Measurements from ENCODE around the gene FGF21. TPM values are rescaled to one million over a fixed set of nuclear protein-coding genes. Genes with fewer than 3 reads are reported as not detected.
A peak's percentile ranks its signal among the peaks of the same experiment; 100 is the strongest.

Gene FGF21
- polyA plus RNA-seq, 2 of the 4 experiments (the other 2 are of a cell fraction), result 0.06 TPM; not detected in 1

DNA sequence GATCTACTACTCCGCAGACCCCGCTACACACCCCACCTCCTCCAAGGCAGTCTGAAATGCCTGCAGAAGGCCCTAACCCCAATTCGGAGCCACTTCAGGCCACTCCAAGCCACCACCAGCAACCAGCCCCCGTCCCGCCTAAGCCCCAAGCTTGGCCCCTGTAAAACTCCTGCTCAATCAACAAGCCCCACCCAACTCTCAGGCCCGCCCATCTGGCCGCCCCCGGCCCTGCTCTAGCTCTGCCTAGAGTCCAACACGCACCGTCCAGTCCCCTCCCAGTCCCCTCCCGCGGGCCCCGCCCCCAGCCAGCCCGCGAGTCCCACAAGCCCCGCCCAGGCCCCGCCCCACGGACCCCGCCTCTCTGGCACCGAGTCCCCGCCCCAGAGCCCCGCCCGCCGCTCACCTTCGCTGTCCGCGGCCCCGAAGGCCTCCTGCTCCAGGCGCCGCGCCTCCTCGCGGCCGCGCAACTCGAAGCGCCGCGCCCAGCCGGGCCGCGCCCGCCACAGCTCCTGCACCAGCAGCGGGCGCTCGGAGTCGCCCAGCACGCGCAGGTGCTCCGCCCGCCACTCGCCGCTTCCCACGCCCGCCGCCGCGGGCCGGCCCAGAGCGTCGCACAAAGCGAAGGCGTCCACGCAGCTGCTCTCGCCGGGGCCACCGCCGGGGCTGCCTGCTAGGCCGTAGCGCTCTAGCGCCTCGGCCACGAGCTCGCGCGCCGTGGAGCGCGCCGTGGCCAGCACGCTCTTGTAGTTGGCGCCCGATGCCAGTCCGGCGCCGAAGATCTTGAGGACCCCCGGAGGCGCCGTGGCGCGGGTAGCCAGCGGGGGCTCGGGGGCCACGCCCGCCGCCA is 16.5 kb upstream of the FGF21 start (continued):
- TF ChIP-seq MYC (IDR thresholded peaks at IDR 0.05; ENCODE audit: borderline replicate concordance, low read length) (peak; percentile 66; the same call in 1 of the 2 replicates), HOXA7 (CRISPR knock-in tag; IDR thresholded peaks at IDR 0.05) (no peak), HOXB5 (CRISPR knock-in tag; IDR thresholded peaks at IDR 0.05) (peak; percentile 83; the same call in 1 of the 2 replicates), NPAS2 (CRISPR knock-in tag; IDR thresholded peaks at IDR 0.05; ENCODE audit: borderline replicate concordance) (peak; percentile 71; the same call in 1 of the 2 replicates), MAFK (IDR thresholded peaks at IDR 0.05; ENCODE audit: partially characterized antibody) (no peak), PHF8 (IDR thresholded peaks at IDR 0.05; ENCODE audit: borderline replicate concordance, low read depth) (0 out of 2 replicates have a peak, but pooled peaks have one; percentile 57), POLR2AphosphoS2 (conservative IDR thresholded peaks at IDR 0.05; ENCODE audit: low read length) (no peak), RAD21 (conservative IDR thresholded peaks at IDR 0.05 in 1 of 2, IDR thresholded peaks at IDR 0.05 in 1 of 2) (peak; percentile 34 to 81; a peak in 4 of 5 replicates), RCOR1 (IDR thresholded peaks at IDR 0.05; ENCODE audit: low read depth, low read length) (no peak), CHD4 (IDR thresholded peaks at IDR 0.05; ENCODE audit: borderline replicate concordance) (no peak), JUN (IDR thresholded peaks at IDR 0.05) (peak; percentile 41 to 83; a peak in 3 of 5 replicates), CBX2 (IDR thresholded peaks at IDR 0.05; ENCODE audit: borderline replicate concordance, low read depth) (no peak), RFX5 (IDR thresholded peaks at IDR 0.05) (peak; percentile 61; the same call in 1 of the 2 replicates), RNF2 (IDR thresholded peaks at IDR 0.05; ENCODE audit: borderline replicate concordance, low read depth) (no peak), CBX8 (IDR thresholded peaks at IDR 0.05) (no peak), SREBF2 (IDR thresholded peaks at IDR 0.05) (no peak), NFE2L2 (conservative IDR thresholded peaks at IDR 0.05; ENCODE audit: low read length) (no peak), FOXS1 (CRISPR knock-in tag; IDR thresholded peaks at IDR 0.05) (no peak), HEYL (CRISPR knock-in tag; IDR thresholded peaks at IDR 0.05) (no peak), JUNB (IDR thresholded peaks at IDR 0.05) (no peak), KDM5A (IDR thresholded peaks at IDR 0.05) (no peak), ESRRA (IDR thresholded peaks at IDR 0.05; ENCODE audit: borderline replicate concordance, low read length) (no peak), EHMT2 (IDR thresholded peaks at IDR 0.05; ENCODE audit: low read depth) (no peak), FOSL2 (IDR thresholded peaks at IDR 0.05) (no peak), FOSL2 (CRISPR knock-in tag; IDR thresholded peaks at IDR 0.05) (no peak), TFCP2L1 (CRISPR knock-in tag; IDR thresholded peaks at IDR 0.05) (no peak), FOSB (CRISPR knock-in tag; IDR thresholded peaks at IDR 0.05) (no peak), SMC3 (IDR thresholded peaks at IDR 0.05) (peak; percentile 96), RARB (CRISPR knock-in tag; IDR thresholded peaks at IDR 0.05) (no peak), CEBPB (IDR thresholded peaks at IDR 0.05) (no peak), ZNF302 (CRISPR knock-in tag; IDR thresholded peaks at IDR 0.05) (no peak)
- TF ChIP-seq, protein P1, sequence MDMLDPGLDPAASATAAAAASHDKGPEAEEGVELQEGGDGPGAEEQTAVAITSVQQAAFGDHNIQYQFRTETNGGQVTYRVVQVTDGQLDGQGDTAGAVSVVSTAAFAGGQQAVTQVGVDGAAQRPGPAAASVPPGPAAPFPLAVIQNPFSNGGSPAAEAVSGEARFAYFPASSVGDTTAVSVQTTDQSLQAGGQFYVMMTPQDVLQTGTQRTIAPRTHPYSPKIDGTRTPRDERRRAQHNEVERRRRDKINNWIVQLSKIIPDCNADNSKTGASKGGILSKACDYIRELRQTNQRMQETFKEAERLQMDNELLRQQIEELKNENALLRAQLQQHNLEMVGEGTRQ (IDR thresholded peaks at IDR 0.05), result no peak
- TF ChIP-seq, protein P2, sequence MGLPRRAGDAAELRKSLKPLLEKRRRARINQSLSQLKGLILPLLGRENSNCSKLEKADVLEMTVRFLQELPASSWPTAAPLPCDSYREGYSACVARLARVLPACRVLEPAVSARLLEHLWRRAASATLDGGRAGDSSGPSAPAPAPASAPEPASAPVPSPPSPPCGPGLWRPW (IDR thresholded peaks at IDR 0.05), result no peak
- TF ChIP-seq, protein P3, sequence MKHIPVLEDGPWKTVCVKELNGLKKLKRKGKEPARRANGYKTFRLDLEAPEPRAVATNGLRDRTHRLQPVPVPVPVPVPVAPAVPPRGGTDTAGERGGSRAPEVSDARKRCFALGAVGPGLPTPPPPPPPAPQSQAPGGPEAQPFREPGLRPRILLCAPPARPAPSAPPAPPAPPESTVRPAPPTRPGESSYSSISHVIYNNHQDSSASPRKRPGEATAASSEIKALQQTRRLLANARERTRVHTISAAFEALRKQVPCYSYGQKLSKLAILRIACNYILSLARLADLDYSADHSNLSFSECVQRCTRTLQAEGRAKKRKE (CRISPR knock-in tag; IDR thresholded peaks at IDR 0.05; ENCODE audit: low read depth), result 0 out of 2 replicates have a peak, but pooled peaks have one; percentile 51
- TF ChIP-seq, protein P4, sequence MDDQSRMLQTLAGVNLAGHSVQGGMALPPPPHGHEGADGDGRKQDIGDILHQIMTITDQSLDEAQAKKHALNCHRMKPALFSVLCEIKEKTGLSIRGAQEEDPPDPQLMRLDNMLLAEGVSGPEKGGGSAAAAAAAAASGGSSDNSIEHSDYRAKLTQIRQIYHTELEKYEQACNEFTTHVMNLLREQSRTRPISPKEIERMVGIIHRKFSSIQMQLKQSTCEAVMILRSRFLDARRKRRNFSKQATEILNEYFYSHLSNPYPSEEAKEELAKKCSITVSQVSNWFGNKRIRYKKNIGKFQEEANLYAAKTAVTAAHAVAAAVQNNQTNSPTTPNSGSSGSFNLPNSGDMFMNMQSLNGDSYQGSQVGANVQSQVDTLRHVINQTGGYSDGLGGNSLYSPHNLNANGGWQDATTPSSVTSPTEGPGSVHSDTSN (IDR thresholded peaks at IDR 0.05), result no peak
- TF ChIP-seq, protein P5, sequence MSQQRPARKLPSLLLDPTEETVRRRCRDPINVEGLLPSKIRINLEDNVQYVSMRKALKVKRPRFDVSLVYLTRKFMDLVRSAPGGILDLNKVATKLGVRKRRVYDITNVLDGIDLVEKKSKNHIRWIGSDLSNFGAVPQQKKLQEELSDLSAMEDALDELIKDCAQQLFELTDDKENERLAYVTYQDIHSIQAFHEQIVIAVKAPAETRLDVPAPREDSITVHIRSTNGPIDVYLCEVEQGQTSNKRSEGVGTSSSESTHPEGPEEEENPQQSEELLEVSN (IDR thresholded peaks at IDR 0.05; ENCODE audit: borderline replicate concordance, low read depth), result peak; percentile 97
- TF ChIP-seq, protein P6, sequence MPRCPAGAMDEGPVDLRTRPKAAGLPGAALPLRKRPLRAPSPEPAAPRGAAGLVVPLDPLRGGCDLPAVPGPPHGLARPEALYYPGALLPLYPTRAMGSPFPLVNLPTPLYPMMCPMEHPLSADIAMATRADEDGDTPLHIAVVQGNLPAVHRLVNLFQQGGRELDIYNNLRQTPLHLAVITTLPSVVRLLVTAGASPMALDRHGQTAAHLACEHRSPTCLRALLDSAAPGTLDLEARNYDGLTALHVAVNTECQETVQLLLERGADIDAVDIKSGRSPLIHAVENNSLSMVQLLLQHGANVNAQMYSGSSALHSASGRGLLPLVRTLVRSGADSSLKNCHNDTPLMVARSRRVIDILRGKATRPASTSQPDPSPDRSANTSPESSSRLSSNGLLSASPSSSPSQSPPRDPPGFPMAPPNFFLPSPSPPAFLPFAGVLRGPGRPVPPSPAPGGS (IDR thresholded peaks at IDR 0.05), result peak; percentile 72; the same call in 2 of the 3 replicates
- TF ChIP-seq, protein P7, sequence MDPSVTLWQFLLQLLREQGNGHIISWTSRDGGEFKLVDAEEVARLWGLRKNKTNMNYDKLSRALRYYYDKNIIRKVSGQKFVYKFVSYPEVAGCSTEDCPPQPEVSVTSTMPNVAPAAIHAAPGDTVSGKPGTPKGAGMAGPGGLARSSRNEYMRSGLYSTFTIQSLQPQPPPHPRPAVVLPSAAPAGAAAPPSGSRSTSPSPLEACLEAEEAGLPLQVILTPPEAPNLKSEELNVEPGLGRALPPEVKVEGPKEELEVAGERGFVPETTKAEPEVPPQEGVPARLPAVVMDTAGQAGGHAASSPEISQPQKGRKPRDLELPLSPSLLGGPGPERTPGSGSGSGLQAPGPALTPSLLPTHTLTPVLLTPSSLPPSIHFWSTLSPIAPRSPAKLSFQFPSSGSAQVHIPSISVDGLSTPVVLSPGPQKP (IDR thresholded peaks at IDR 0.05; ENCODE audit: low read depth, low read length), result no peak

All from A549 (cell line).